ENCODE measurements around the gene FRMPD1. TPM values are rescaled to one million over a fixed set of nuclear protein-coding genes. Genes with fewer than 3 reads are reported as not detected.

Gene FRMPD1
- total and polyA plus RNA-seq, 2 of the 13 experiments (the other 11 are each of a cell fraction or from before 2014, with no cell fraction given) = not detected

GRCh38 chr9:37729499-37729898 lies 78.7 kb downstream of the FRMPD1 start:
- intact Hi-C loops (cut with micrococcal nuclease; ENCODE audit: unreplicated experiment) = no loop called here
- no peaks in the 10 kb centered on the region for H4K20me1 ChIP-seq (ENCODE audit: insufficient read depth, low read length)
- POLR2A ChIA-PET = no interaction called here
- CTCF ChIA-PET (ENCODE audit: low intra/inter-chr PET ratio, low total read pairs) = no interaction called here
- no peak overlapping the region for H3K4me3 ChIP-seq (replicated peaks in 1 of 3; ENCODE audit: insufficient read depth in 1 of 3, low read depth in 2 of 3, low read length in 3 of 3)
- no peaks in the 10 kb centered on the region for H3K79me2 ChIP-seq (ENCODE audit: insufficient read depth, low read length)
- no peak overlapping the region for H2AFZ ChIP-seq (ENCODE audit: low read length)
- ATAC-seq (no peak), DNase-seq (ENCODE audit: low spot score) (no peak), FAIRE-seq (no peak)
- H3K9ac ChIP-seq (ENCODE audit: insufficient read depth, low read depth, low read length) = no peak overlapping the region
- WGBS (ENCODE audit: low lambda C conversion rate) = 38% methylated on average over 6 of the region's 9 CpGs
- TF ChIP-seq CEBPB (IDR thresholded peaks at IDR 0.05; ENCODE audit: borderline replicate concordance, low read depth, low read length) (peak; percentile 74; the same call in 1 of the 2 replicates), CEBPG (CRISPR knock-in tag; IDR thresholded peaks at IDR 0.05) (peak; percentile 60), FOXO4 (CRISPR knock-in tag; conservative IDR thresholded peaks at IDR 0.05) (no peak)
- peaks cover 4 to 43% of the 10 kb centered on the region in 2 experiments; a peak in 4 of 5 replicates for H3K27me3 ChIP-seq (ENCODE audit: control insufficient read depth in 1 of 2, insufficient read depth in 2 of 2, low read length in 2 of 2)
- no peaks in the 10 kb centered on the region for H3K4me1 ChIP-seq (ENCODE audit: insufficient read depth, low read length)
- no peaks in the 10 kb centered on the region for H3K36me3 ChIP-seq (replicated peaks in 1 of 2; ENCODE audit: control insufficient read depth in 1 of 2, insufficient read depth in 2 of 2, low read length in 2 of 2)
- no peak overlapping the region for H3K4me2 ChIP-seq (ENCODE audit: low read depth, low read length)
- in situ Hi-C loops (cut with HindIII; ENCODE audit: extremely low pct_ligation_motif_present, low pct_unique_long_range_greater_than_20kb) = loop anchor here (25.0 kb wide), 1 partner anchor 242 kb away; the partner anchor contains the start of gene POLR1E
- no TSS peak for BruUV-seq (replicated peaks)
- H3K9me3 ChIP-seq (ENCODE audit: low read length) = no peaks in the 10 kb centered on the region
- no peak overlapping the region for H3K27ac ChIP-seq (ENCODE audit: extremely low read length, insufficient read depth, low read length)

GRCh38 chr9:37730256-37730655 lies 79.5 kb downstream of the FRMPD1 start:
- DNase-seq (ENCODE audit: low spot score) = no peak
- 13% methylated on average over 3 of the region's 3 CpGs for WGBS (ENCODE audit: low lambda C conversion rate)
- peaks cover 4 to 44% of the 10 kb centered on the region in 2 experiments; a peak in 4 of 5 replicates for H3K27me3 ChIP-seq (ENCODE audit: control insufficient read depth in 1 of 2, insufficient read depth in 2 of 2, low read length in 2 of 2)
- CTCF ChIA-PET (ENCODE audit: low intra/inter-chr PET ratio, low total read pairs) = no interaction called here
- no peak overlapping the region for H3K27ac ChIP-seq (ENCODE audit: extremely low read length, insufficient read depth, low read length)
- no peak for FAIRE-seq
- in situ Hi-C loops (cut with HindIII; ENCODE audit: extremely low pct_ligation_motif_present, low pct_unique_long_range_greater_than_20kb) = loop anchor here (25.0 kb wide), 1 partner anchor 243 kb away; the partner anchor contains the start of gene POLR1E
- POLR2A ChIA-PET = no interaction called here
- no peak overlapping the region for H3K4me3 ChIP-seq (replicated peaks in 1 of 3; ENCODE audit: insufficient read depth in 1 of 3, low read depth in 2 of 3, low read length in 3 of 3)
- H2AFZ ChIP-seq (ENCODE audit: low read length) = no peak overlapping the region
- H3K79me2 ChIP-seq (ENCODE audit: insufficient read depth, low read length) = no peaks in the 10 kb centered on the region
- intact Hi-C loops (cut with micrococcal nuclease; ENCODE audit: unreplicated experiment) = no loop called here
- BruUV-seq (replicated peaks) = no TSS peak
- H3K4me1 ChIP-seq (ENCODE audit: insufficient read depth, low read length) = no peaks in the 10 kb centered on the region
- no peak for ATAC-seq
- no peak overlapping the region for H3K4me2 ChIP-seq (ENCODE audit: low read depth, low read length)
- no peaks in the 10 kb centered on the region for H3K36me3 ChIP-seq (replicated peaks in 1 of 2; ENCODE audit: control insufficient read depth in 1 of 2, insufficient read depth in 2 of 2, low read length in 2 of 2)
- H3K9ac ChIP-seq (ENCODE audit: insufficient read depth, low read depth, low read length) = no peak overlapping the region
- no peaks in the 10 kb centered on the region for H4K20me1 ChIP-seq (ENCODE audit: insufficient read depth, low read length)
- no peaks in the 10 kb centered on the region for H3K9me3 ChIP-seq (ENCODE audit: low read length)
- TF ChIP-seq CBX5 (CRISPR knock-in tag; IDR thresholded peaks at IDR 0.05; ENCODE audit: borderline replicate concordance) = no peak
- no peak for TF ChIP-seq PBX2 (CRISPR knock-in tag; IDR thresholded peaks at IDR 0.05)
- TF ChIP-seq ZNF430 (CRISPR knock-in tag; IDR thresholded peaks at IDR 0.05) = no peak
- TF ChIP-seq CCAR2 (optimal IDR thresholded peaks at IDR 0.05; ENCODE audit: low read depth, low read length) = no peak
- TF ChIP-seq SSRP1 (CRISPR knock-in tag; IDR thresholded peaks at IDR 0.05) = no peak
- no peak for TF ChIP-seq GMEB1 (CRISPR knock-in tag; IDR thresholded peaks at IDR 0.05; ENCODE audit: borderline replicate concordance)
- TF ChIP-seq, protein P1, sequence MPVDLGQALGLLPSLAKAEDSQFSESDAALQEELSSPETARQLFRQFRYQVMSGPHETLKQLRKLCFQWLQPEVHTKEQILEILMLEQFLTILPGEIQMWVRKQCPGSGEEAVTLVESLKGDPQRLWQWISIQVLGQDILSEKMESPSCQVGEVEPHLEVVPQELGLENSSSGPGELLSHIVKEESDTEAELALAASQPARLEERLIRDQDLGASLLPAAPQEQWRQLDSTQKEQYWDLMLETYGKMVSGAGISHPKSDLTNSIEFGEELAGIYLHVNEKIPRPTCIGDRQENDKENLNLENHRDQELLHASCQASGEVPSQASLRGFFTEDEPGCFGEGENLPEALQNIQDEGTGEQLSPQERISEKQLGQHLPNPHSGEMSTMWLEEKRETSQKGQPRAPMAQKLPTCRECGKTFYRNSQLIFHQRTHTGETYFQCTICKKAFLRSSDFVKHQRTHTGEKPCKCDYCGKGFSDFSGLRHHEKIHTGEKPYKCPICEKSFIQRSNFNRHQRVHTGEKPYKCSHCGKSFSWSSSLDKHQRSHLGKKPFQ (CRISPR knock-in tag; IDR thresholded peaks at IDR 0.05; ENCODE audit: insufficient replicate concordance) = no peak
- TF ChIP-seq ZNF292 (CRISPR knock-in tag; IDR thresholded peaks at IDR 0.05; ENCODE audit: borderline replicate concordance, low read depth) = no peak
- TF ChIP-seq MIER3 (CRISPR knock-in tag; IDR thresholded peaks at IDR 0.05; ENCODE audit: borderline replicate concordance) = no peak

Data from HepG2 (cell line).